ENCODE measurements around the gene PA2G4.
"Not testable (repeated sequence)": the region's sequence is repeated elsewhere in the genome, so short reads cannot be mapped to it uniquely, and the experiment has no call there.

PA2G4 gene

DNA sequence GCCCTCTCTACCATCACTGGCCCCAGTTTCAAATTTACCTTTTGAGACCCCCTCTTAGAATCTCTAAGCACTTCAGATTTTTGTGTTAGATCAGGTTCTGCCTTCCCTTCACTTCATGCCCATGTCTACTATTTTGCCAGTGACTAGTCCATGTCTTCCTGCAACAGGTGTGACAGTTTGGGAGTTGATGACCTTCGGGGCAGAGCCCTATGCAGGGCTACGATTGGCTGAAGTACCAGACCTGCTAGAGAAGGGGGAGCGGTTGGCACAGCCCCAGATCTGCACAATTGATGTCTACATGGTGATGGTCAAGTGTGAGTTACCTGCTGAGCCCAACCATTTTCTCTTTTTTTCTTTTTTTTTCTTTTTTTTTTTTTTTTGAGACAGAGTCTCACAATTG lies 5.8 kb upstream of the PA2G4 start:
- in situ Hi-C loops (cut with MboI; ENCODE audit: low sequenced_read_pairs) = no loop called here

- in situ Hi-C loops (cut with MboI; ENCODE audit: low sequenced_read_pairs) = no loop called here
Measured at GRCh38 chr12:56099787-56100186, 4.6 kb upstream of the PA2G4 start.

- in situ Hi-C loops (cut with MboI; ENCODE audit: low sequenced_read_pairs) = no loop called here
Measured at GRCh38 chr12:56101045-56101444, 3.3 kb upstream of the PA2G4 start.

DNA sequence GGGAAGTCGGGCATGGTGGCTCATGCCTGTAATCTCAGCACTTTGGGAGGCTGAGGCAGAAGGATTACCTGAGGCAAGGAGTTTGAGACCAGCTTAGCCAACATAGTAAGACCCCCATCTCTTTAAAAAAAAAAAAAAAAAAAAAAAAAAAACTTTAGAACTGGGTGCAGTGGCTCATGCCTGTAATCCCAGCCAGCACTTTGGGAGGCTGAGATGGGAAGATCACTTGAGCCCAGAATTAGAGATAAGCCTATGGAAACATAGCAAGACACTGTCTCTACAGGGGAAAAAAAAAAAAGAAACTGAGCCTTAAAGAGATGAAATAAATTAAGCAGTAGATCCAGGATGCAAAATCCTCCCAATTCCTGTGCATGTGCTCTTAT lies 1.7 kb upstream of the PA2G4 start:
- in situ Hi-C loops (cut with MboI; ENCODE audit: low sequenced_read_pairs) = no loop called here

- in situ Hi-C loops (cut with MboI; ENCODE audit: low sequenced_read_pairs) = no loop called here
Measured at GRCh38 chr12:56103066-56103711, 1.2 kb upstream of the PA2G4 start.

GRCh38 chr12:56103823-56104108 lies 593 bp upstream of the PA2G4 start:
- in situ Hi-C loops (cut with MboI; ENCODE audit: low sequenced_read_pairs) = no loop called here

DNA sequence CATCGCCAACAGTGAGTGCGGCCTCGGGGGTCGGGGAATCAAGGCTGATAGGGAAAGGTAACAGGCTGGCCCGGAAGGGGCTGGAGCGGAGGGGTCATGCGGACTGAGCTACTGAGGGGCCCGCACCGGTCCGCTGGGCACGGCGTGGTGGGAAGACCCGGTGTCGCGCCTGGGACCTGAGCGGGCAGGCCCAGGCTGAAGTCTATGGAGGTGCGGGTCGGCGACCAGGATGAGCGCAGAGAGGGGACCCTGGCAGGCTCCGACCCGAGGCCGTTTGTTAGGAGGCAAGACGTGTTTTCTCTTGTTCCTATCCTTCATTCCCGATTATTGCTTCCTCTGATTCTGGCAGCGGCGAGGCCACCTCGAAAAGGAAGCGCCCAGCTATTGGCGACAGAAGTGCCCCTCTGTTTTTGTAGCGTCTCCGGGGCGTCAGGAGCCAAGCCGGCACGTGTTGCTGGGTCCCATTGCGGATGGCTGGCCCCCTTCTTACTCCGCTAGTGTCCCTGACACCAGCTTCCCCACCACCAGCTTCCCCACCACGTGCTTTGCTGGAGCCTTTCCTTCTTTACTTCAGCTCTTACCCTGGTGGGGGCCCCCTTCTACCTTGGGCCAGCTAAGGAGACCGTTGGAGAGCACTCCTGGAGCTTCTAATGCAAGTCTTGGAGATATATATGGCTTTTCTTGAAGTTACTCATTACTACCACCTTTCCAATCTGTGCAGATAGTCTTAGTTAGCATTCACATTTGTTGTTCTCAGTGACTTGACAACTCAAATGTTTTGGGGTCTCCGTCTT lies 653 bp downstream of the PA2G4 start:
- in situ Hi-C loops (cut with MboI; ENCODE audit: low sequenced_read_pairs) = no loop called here

- in situ Hi-C loops (cut with MboI; ENCODE audit: low sequenced_read_pairs) = no loop called here
Measured at GRCh38 chr12:56105609-56105902, 1.2 kb downstream of the PA2G4 start.

- in situ Hi-C loops (cut with MboI; ENCODE audit: low sequenced_read_pairs) = no loop called here
Measured at GRCh38 chr12:56107242-56107641, 2.9 kb downstream of the PA2G4 start.

DNA sequence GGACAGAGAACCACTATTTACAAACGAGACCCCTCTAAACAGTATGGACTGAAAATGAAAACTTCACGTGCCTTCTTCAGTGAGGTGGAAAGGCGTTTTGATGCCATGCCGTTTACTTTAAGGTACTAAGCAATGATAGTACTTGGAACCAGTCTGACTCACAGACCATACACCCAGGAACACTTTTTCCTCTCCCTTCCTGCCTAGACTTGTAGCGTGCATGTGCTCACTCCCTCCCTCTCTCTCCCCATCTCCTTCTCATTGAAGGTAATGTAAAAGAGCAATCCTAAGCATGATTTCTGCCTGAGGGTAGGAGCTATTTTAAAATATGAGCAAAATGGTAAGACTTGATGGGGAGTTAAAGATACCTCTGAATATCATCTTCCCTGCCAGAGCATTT lies 6.2 kb downstream of the PA2G4 start:
- in situ Hi-C loops (cut with MboI; ENCODE audit: low sequenced_read_pairs) = no loop called here

GRCh38 chr12:56114084-56114483 lies 9.7 kb downstream of the PA2G4 start:
- in situ Hi-C loops (cut with MboI; ENCODE audit: low sequenced_read_pairs) = no loop called here

DNA sequence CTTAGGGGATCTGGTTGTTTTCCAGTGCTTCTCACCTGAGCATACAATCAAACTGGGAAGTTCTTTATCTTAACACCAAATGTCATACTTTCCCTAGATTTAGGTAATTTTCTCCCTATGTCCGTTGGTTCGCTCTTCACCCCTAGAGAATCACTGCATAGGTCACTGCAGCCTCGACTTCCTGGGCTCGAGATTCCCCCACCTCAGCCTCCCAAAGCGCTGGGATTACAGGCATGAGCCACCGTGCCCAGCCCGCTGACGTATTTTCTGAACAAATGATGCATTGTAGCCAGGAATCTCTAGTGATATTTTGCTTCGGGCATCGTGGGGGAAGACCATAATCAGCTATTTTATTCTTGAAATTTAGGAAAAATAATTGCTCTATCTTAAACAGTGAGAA lies 11.0 kb downstream of the PA2G4 start:
- in situ Hi-C loops (cut with MboI; ENCODE audit: low sequenced_read_pairs) = no loop called here

DNA sequence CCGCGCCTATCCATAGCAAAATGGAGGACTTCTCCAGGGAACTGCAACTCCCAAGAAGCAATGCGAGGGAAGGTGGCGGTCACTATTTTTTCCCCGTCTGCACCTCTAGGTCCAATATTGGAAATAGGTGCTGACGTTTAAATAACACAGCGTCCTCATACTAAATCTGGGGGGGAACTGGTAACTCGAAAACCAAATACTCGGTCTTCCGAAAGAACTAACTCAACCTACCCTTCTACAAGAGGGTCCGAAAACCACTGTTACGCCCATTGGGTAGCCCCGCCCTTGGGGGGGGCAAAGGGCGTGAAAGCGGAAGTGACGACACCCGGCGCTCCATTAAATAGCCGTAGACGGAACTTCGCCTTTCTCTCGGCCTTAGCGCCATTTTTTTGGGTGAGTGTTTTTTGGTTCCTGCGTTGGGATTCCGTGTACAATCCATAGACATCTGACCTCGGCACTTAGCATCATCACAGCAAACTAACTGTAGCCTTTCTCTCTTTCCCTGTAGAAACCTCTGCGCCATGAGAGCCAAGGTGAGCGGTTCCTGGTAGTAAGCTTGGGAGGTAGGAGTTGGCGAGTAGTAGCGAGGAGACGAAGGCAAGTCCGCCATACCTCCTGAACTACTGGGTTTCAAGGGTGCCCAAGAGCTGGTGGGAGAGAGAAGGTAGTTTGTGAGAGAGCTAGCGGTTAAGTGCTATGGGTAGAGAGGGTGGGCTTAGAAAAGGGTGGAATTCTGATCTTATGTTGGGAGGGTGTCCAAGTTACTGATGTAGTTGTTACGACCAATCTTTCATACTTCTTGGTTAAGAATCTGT lies 12.1 kb downstream of the PA2G4 start, which contains the start of gene RPL41:
Gene RPL41 (plus strand): TSS at position 367 of the 815 bp plus-strand sequence.
- in situ Hi-C loops (cut with MboI; ENCODE audit: low sequenced_read_pairs) = no loop called here

- in situ Hi-C loops (cut with MboI; ENCODE audit: low sequenced_read_pairs) = not testable (repeated sequence)
Measured at GRCh38 chr12:56117082-56117706, 12.8 kb downstream of the PA2G4 start.

DNA sequence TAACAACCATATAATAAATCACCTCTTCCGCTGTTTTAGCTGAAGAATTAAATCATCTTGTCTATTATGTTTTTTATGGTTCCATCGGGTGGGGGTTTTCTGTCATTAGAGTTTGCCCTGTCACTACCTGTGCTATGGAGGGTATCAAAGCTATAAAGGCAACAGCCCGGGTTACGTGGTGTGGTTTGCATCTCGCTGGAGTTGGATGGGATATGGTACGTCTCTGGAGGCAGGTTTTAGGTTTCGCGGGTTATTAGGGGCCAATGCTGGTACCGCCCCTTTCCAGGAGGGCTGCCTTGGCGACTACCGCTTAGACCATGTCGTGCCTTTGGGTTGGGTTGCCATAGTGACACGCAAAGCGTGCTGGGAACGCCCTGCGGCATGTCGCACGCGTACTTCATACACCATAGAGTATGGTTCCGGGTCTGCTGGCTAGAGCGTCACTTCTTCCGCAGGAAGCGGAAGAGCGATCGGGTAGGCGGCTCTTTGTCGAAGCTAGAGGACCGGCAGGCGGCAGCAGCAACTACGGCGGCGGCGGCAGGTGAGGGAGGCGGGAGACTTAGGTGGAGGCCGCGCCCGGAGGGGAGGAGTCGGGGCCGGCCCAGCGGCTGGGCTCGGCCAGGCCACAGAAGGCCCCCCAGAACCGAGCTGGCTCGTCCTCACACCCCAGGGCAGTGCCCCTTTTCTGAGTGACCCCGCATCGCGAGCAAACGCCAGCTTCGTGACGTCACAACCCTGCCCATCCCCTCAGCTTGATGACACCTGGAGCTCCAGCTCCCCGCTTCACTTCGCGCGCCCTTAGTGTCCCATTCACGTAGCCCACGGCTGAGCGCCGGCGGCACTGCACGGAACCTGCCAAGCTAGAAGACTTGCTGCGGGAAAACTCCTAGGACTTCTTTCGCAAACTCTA lies 13.7 kb downstream of the PA2G4 start, which contains the start of gene ZC3H10:
Gene ZC3H10 (plus strand): TSS at position 489 of the 910 bp plus-strand sequence. CDS start 2,297 bp downstream, outside the sequence.
- in situ Hi-C loops (cut with MboI; ENCODE audit: low sequenced_read_pairs) = no loop called here

DNA sequence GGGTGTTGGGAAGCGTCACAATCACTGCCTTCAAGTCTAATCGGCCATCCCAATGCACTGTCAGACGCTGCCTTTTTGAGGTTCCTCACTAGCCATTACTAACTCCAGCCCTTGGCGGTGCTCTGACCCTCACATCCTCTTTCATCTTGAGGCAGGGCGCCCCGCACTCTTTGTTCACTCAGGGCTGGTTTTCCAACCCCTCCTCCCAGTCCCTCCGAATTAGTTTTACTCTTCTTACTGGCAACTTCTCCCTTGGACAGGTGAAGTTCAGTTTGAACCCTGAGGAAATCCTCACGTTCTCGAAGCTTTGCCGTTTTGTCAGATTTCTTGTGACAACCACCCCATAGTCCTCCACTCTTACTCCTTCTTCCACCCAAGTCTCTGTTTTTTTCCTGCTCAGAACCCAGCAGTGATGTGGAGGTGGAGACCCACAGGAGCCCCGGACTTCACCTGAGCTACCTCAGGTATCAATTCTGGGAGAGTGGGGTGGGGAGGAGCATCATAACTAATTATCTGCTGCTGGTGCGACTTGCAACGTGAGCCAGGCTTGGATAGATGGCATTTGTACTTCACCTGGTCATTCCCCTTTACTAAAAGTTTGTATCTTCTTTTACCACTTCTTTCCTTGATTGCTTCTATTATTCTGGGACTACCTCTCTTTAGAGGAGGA lies 14.5 kb downstream of the PA2G4 start:
- in situ Hi-C loops (cut with MboI; ENCODE audit: low sequenced_read_pairs) = no loop called here

DNA sequence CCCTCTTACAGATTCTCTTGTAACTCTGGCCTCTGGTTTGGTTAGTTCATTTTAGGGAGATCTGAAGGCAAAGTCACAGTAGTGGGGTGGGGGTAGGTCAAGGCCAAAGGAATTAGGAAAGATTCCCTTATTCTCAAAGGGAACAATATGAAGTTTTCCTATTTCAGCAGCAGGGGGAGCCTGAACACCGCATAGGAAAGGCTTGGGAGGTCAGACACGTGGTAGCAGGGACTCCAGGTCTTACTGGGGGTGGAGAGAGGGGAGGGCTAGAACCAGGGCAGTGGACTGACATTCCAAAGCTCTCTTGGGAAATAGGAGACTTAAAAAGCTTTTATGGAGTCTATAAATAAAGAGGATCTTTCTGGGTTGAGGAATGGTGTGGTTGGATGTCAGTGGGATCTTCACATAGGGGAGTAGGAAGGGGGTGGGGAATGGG lies 15.0 kb downstream of the PA2G4 start:
- in situ Hi-C loops (cut with MboI; ENCODE audit: low sequenced_read_pairs) = no loop called here

DNA sequence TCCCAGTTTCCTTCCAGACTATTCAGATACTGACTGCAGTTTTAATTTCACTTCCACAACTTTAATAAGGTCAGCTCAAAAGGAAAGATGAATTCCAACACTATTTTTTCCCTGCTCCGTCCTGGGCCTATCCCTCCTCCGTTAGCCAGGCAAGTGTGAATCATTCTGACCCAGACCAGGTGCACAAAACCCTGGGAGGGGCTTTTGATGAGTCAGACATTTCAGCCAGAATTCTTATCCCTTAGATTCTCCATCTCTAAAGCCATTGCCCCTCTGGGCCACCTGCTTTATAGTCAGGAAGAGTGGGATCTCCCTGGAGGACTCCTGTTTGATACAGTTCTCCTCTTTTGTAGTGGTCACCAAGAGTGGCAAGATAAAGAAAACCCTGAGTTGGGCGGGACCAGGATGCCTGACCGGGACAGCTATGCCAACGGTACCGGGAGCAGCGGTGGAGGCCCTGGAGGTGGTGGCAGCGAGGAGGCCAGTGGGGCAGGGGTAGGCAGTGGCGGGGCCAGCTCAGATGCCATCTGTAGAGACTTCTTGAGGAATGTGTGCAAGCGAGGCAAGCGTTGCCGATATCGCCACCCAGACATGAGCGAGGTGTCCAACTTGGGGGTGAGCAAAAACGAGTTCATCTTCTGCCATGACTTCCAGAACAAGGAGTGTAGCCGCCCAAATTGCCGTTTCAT lies 15.9 kb downstream of the PA2G4 start:
- in situ Hi-C loops (cut with MboI; ENCODE audit: low sequenced_read_pairs) = no loop called here

GRCh38 chr12:56121204-56121870 lies 17.0 kb downstream of the PA2G4 start:
- in situ Hi-C loops (cut with MboI; ENCODE audit: low sequenced_read_pairs) = no loop called here
